Measurements from ENCODE around the gene ZNF445.

- TF ChIP-seq, protein P1, sequence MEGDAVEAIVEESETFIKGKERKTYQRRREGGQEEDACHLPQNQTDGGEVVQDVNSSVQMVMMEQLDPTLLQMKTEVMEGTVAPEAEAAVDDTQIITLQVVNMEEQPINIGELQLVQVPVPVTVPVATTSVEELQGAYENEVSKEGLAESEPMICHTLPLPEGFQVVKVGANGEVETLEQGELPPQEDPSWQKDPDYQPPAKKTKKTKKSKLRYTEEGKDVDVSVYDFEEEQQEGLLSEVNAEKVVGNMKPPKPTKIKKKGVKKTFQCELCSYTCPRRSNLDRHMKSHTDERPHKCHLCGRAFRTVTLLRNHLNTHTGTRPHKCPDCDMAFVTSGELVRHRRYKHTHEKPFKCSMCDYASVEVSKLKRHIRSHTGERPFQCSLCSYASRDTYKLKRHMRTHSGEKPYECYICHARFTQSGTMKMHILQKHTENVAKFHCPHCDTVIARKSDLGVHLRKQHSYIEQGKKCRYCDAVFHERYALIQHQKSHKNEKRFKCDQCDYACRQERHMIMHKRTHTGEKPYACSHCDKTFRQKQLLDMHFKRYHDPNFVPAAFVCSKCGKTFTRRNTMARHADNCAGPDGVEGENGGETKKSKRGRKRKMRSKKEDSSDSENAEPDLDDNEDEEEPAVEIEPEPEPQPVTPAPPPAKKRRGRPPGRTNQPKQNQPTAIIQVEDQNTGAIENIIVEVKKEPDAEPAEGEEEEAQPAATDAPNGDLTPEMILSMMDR (IDR thresholded peaks at IDR 0.05) = no peak
- no peak for TF ChIP-seq POLR2A (IDR thresholded peaks at IDR 0.05)
Measured at GRCh38 chr3:44516230-44516629, 38.8 kb upstream of the ZNF445 start.
